H9 (cell line): ENCODE measurements around the gene UTP25. TPM values are rescaled to one million over a fixed set of nuclear protein-coding genes. Genes with fewer than 3 reads are reported as not detected.

Experiments
- DNase-seq: peaks from one replicate; pipeline ENCODE4 v3.0.0-alpha.2; 2017
- H2AFZ ChIP-seq: one replicate; pipeline ENCODE4 v1.6.1; 2013; ENCODE audit warnings: mild to moderate bottlenecking, low read length, control low read depth, moderate library complexity
- H2AK5ac ChIP-seq: 2 replicates; pipeline ENCODE4 v1.6.1; 2013; ENCODE audit warnings: low read length, control low read depth, mixed read lengths; ENCODE audit not compliant: insufficient read length
- H2BK120ac ChIP-seq: one replicate; pipeline ENCODE4 v1.6.1; 2013; ENCODE audit warnings: low read depth, mild to moderate bottlenecking, low read length, control low read depth, inconsistent platforms; ENCODE audit not compliant: poor library complexity, severe bottlenecking
- H2BK12ac ChIP-seq: 2 replicates; pipeline ENCODE4 v1.6.1; 2013; ENCODE audit warnings: low read length, control low read depth, mixed read lengths, low read depth; ENCODE audit not compliant: insufficient read length
- H2BK15ac ChIP-seq: 2 replicates; pipeline ENCODE4 v1.6.1; 2013; ENCODE audit warnings: low read depth, low read length, control low read depth
- H2BK20ac ChIP-seq: one replicate; pipeline ENCODE4 v1.6.1; 2013; ENCODE audit warnings: low read depth, mild to moderate bottlenecking, low read length, control low read depth, inconsistent platforms; ENCODE audit not compliant: poor library complexity, severe bottlenecking
- H2BK5ac ChIP-seq: 2 replicates; pipeline ENCODE4 v1.6.1; 2013; ENCODE audit warnings: low read length, control low read depth, mixed read lengths; ENCODE audit not compliant: insufficient read length
- H3K14ac ChIP-seq: 2 replicates; pipeline ENCODE4 v1.6.1; 2013; ENCODE audit warnings: low read length, control low read depth; ENCODE audit not compliant: insufficient read depth
- H3K18ac ChIP-seq: 2 replicates; pipeline ENCODE4 v1.6.1; 2013; ENCODE audit warnings: low read depth, mild to moderate bottlenecking, mixed read lengths, low read length, control low read depth; ENCODE audit not compliant: insufficient read length
- H3K23ac ChIP-seq: 2 replicates; pipeline ENCODE4 v1.6.1; 2013; ENCODE audit warnings: low read length, control low read depth, mixed read lengths, low read depth; ENCODE audit not compliant: insufficient read length
- H3K23me2 ChIP-seq: 2 replicates; pipeline ENCODE4 v1.6.1; 2013; ENCODE audit warnings: low read depth, mild to moderate bottlenecking, mixed read lengths, low read length, control low read depth; ENCODE audit not compliant: insufficient read length, poor library complexity, severe bottlenecking
- H3K27ac ChIP-seq: 2 replicates; pipeline ENCODE4 v1.5.1; 2013; ENCODE audit warnings: low read length, control low read depth, mixed read lengths, low read depth; ENCODE audit not compliant: insufficient read length
- H3K27me3 ChIP-seq: 2 replicates; pipeline ENCODE4 v1.6.1; 2013; ENCODE audit warnings: low read length, control low read depth, inconsistent platforms; ENCODE audit not compliant: insufficient read depth
- H3K4ac ChIP-seq: 2 replicates; pipeline ENCODE4 v1.6.1; 2013; ENCODE audit warnings: low read depth, mild to moderate bottlenecking, control low read depth, inconsistent platforms, low read length, moderate library complexity
- H3K4me1 ChIP-seq: 2 replicates; pipeline ENCODE4 v1.6.1; 2013; ENCODE audit warnings: low read length, control low read depth, inconsistent platforms; ENCODE audit not compliant: insufficient read depth
- H3K4me2 ChIP-seq: 2 replicates; pipeline ENCODE4 v1.6.1; 2013; ENCODE audit warnings: low read length, control low read depth, mixed read lengths; ENCODE audit not compliant: insufficient read length, insufficient read depth
- H3K56ac ChIP-seq: 2 replicates; pipeline ENCODE4 v1.6.1; 2013; ENCODE audit warnings: low read depth, mild to moderate bottlenecking, mixed read lengths, low read length, control low read depth; ENCODE audit not compliant: insufficient read length
- H3K79me1 ChIP-seq: 2 replicates; pipeline ENCODE4 v1.6.1; 2013; ENCODE audit warnings: low read depth, mild to moderate bottlenecking, moderate library complexity, low read length, control low read depth, inconsistent platforms; ENCODE audit not compliant: insufficient read depth, poor library complexity, severe bottlenecking
- H3K79me2 ChIP-seq: 2 replicates; pipeline ENCODE4 v1.6.1; 2013; ENCODE audit warnings: low read length, control low read depth, inconsistent platforms; ENCODE audit not compliant: insufficient read depth
- H3K9ac ChIP-seq: 2 replicates; pipeline ENCODE4 v1.6.1; 2013; ENCODE audit warnings: low read length, control low read depth, mixed read lengths; ENCODE audit not compliant: insufficient read length; ENCODE audit errors: extremely low read depth
- H3K9me3 ChIP-seq: one replicate; pipeline ENCODE4 v1.6.1; 2013; ENCODE audit warnings: low read depth, low read length, inconsistent platforms; ENCODE audit not compliant: control insufficient read depth
- H3T11ph ChIP-seq: one replicate; pipeline ENCODE4 v1.6.1; 2013; ENCODE audit warnings: mild to moderate bottlenecking, low read length, control low read depth, inconsistent platforms
- H4K20me1 ChIP-seq: one replicate; pipeline ENCODE4 v1.6.1; 2013; ENCODE audit not compliant: control insufficient read depth, insufficient read length, insufficient read depth
- H4K5ac ChIP-seq: 2 replicates; pipeline ENCODE4 v1.6.1; 2013; ENCODE audit warnings: low read depth, mild to moderate bottlenecking, mixed read lengths, low read length, control low read depth; ENCODE audit not compliant: insufficient read length
- H4K8ac ChIP-seq: replicated peaks from 2 replicates; pipeline ENCODE4 v1.6.1; 2013; ENCODE audit warnings: low read length, control low read depth, mixed read lengths, low read depth; ENCODE audit not compliant: insufficient read length
- H4K91ac ChIP-seq: 2 replicates; pipeline ENCODE4 v1.6.1; 2013; ENCODE audit warnings: low read depth, mild to moderate bottlenecking, moderate library complexity, mixed read lengths, low read length, control low read depth; ENCODE audit not compliant: insufficient read length
- H3K27ac Mint-ChIP-seq, 3 experiments: 2 replicates in 2 of 3; 3 replicates in 1 of 3; pipeline ENCODE4 v1.8.0; 2020 to 2021; ENCODE audit warnings: mixed read lengths in 3 of 3, mild to moderate bottlenecking in 1 of 3, moderate library complexity in 1 of 3
- H3K27me3 Mint-ChIP-seq: 2 replicates; pipeline ENCODE4 v1.8.0; 2021; ENCODE audit warnings: low read depth, mild to moderate bottlenecking, moderate library complexity, mixed read lengths
- H3K36me3 Mint-ChIP-seq, 3 experiments: 2 replicates in 2 of 3; 3 replicates in 1 of 3; pipeline ENCODE4 v1.8.0; 2020 to 2021; ENCODE audit warnings: low read depth in 3 of 3, mixed read lengths in 3 of 3; ENCODE audit not compliant: insufficient read depth in 1 of 3
- H3K4me1 Mint-ChIP-seq, 2 experiments: 2 replicates each; pipeline ENCODE4 v1.8.0; 2020; ENCODE audit warnings: mixed read lengths in 2 of 2
- H3K4me3 Mint-ChIP-seq, 2 experiments: 2 replicates in 1 of 2; 3 replicates in 1 of 2; pipeline ENCODE4 v1.8.0; 2020 to 2021; ENCODE audit warnings: mild to moderate bottlenecking in 2 of 2, mixed read lengths in 2 of 2, moderate library complexity in 1 of 2
- H3K9me3 Mint-ChIP-seq, 2 experiments: 2 replicates in 1 of 2; 3 replicates in 1 of 2; pipeline ENCODE4 v1.8.0; 2020; ENCODE audit warnings: mild to moderate bottlenecking in 2 of 2, mixed read lengths in 2 of 2, moderate library complexity in 1 of 2
- WGBS: extraction: QIAGEN DNeasy Blood & Tissue Kit; methylation state at CpG from one replicate; pipeline ENCODE4 v1.1.7; 2013; ENCODE audit warnings: missing lambda C conversion rate, low lambda C conversion rate, mixed read lengths; ENCODE audit not compliant: insufficient read length; ENCODE audit errors: extremely low coverage; 5-methylcytosine and 5-hydroxymethylcytosine counted together
- total RNA-seq: library from RNA; stranded (reverse); gene quantifications from 2 replicates; pipeline ENCODE4 v1.2.1, GENCODE V29; 2021
- TF ChIP-seq, protein P1 (sequence below): fragments of 200-600 bp; sonication (generic); conservative IDR thresholded peaks from 3 replicates; pipeline ENCODE4 v1.8.0; 2021; ENCODE audit warnings: antibody characterized with exemption, mild to moderate bottlenecking

Gene UTP25
- total RNA-seq, 1 experiment from 2014 or later = 12.9 TPM

DNA sequence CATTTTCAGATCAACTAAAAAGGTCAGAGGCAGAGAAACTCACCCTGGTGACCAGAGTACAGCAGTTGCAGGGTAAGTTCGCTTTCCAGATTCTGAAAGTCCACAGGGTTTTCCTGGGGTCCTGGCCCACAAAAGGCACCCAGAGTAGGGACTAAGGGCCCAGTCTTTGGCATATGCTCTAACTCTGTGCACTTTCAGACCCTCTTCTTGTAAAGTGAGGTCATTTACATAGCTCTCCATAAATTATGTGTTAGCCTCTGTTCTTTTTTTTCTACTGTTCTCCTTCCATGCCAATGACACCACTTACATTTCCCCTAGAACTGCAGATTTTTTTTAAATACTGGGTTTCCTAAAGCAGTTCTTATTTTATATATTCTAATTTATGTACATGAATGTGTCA is 49.7 kb upstream of the UTP25 start:
- H2AFZ ChIP-seq = no peak overlapping the region
- no peak overlapping the region for H4K5ac ChIP-seq
- Mint-ChIP-seq H3K36me3 (peaks cover 0 to 7% (median 0%) of the 10 kb centered on the region in 3 experiments; a peak in 2 of 7 replicates), H3K4me3 (no peak overlapping the region), H3K27ac (no peak overlapping the region), H3K27me3 (peaks cover 5% of the 10 kb centered on the region; the same call in 1 of the 2 replicates), H3K4me1 (no peaks in the 10 kb centered on the region), H3K9me3 (no peaks in the 10 kb centered on the region)
- no peak overlapping the region for H3K56ac ChIP-seq
- H2BK20ac ChIP-seq = no peak overlapping the region
- H3K4me2 ChIP-seq = no peak overlapping the region
- H3K9me3 ChIP-seq = no peaks in the 10 kb centered on the region
- H3K9ac ChIP-seq = no peak overlapping the region
- no peak for DNase-seq
- H3K14ac ChIP-seq = no peak overlapping the region
- no peak overlapping the region for H3K27ac ChIP-seq
- H4K8ac ChIP-seq = no peak overlapping the region
- no peak overlapping the region for H2BK15ac ChIP-seq
- H2BK5ac ChIP-seq = no peak overlapping the region
- H2BK12ac ChIP-seq = no peak overlapping the region
- H3K79me1 ChIP-seq = no peaks in the 10 kb centered on the region
- TF ChIP-seq, protein P1, sequence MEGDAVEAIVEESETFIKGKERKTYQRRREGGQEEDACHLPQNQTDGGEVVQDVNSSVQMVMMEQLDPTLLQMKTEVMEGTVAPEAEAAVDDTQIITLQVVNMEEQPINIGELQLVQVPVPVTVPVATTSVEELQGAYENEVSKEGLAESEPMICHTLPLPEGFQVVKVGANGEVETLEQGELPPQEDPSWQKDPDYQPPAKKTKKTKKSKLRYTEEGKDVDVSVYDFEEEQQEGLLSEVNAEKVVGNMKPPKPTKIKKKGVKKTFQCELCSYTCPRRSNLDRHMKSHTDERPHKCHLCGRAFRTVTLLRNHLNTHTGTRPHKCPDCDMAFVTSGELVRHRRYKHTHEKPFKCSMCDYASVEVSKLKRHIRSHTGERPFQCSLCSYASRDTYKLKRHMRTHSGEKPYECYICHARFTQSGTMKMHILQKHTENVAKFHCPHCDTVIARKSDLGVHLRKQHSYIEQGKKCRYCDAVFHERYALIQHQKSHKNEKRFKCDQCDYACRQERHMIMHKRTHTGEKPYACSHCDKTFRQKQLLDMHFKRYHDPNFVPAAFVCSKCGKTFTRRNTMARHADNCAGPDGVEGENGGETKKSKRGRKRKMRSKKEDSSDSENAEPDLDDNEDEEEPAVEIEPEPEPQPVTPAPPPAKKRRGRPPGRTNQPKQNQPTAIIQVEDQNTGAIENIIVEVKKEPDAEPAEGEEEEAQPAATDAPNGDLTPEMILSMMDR = no peak
- H3K4ac ChIP-seq = no peak overlapping the region
- WGBS = no CpG with 5 or more reads among the region's 1 CpG
- no peak overlapping the region for H3K23ac ChIP-seq
- H4K91ac ChIP-seq = no peak overlapping the region
- H3K18ac ChIP-seq = no peak overlapping the region
- no peak overlapping the region for H2AK5ac ChIP-seq
- no peaks in the 10 kb centered on the region for H3K23me2 ChIP-seq
- no peaks in the 10 kb centered on the region for H3K4me1 ChIP-seq
- no peak overlapping the region for H3T11ph ChIP-seq
- H3K79me2 ChIP-seq = no peaks in the 10 kb centered on the region; the same call in 1 of the 2 replicates
- no peaks in the 10 kb centered on the region for H4K20me1 ChIP-seq
- no peak overlapping the region for H2BK120ac ChIP-seq
- H3K27me3 ChIP-seq = no peaks in the 10 kb centered on the region
